Measurements from ENCODE around the gene MXI1. TPM values are rescaled to one million over a fixed set of nuclear protein-coding genes. Genes with fewer than 3 reads are reported as not detected.
A peak's percentile ranks its signal among the peaks of the same experiment; 100 is the strongest.

Gene MXI1
- total RNA-seq, 1 experiment from 2014 or later, result 11.0 TPM

- no peak for DNase-seq
- Mint-ChIP-seq H3K36me3 (ENCODE audit: insufficient read depth, unreplicated experiment) (peaks cover 22% of the 10 kb centered on the region), H3K9me3 (ENCODE audit: unreplicated experiment) (no peaks in the 10 kb centered on the region), H3K4me1 (ENCODE audit: low read depth, unreplicated experiment) (peaks cover 28% of the 10 kb centered on the region), H3K27me3 (ENCODE audit: insufficient read depth, unreplicated experiment) (no peaks in the 10 kb centered on the region), H3K27ac (ENCODE audit: unreplicated experiment) (peak overlapping the region; percentile 62), H3K4me3 (ENCODE audit: unreplicated experiment) (peak overlapping the region; percentile 86)
- CTCF ChIA-PET, result no interaction called here
- intact Hi-C loops (cut with micrococcal nuclease; ENCODE audit: unreplicated experiment), result loop anchor here (1.0 to 2.0 kb wide), 5 partner anchors 14 to 341 kb away; no protein-coding TSS in a partner anchor
- Histone ChIP-seq H3K4me1 (peaks cover 9% of the 10 kb centered on the region), H3K27me3 (replicated peaks; ENCODE audit: control insufficient read depth, insufficient read depth, low read length) (no peaks in the 10 kb centered on the region), H3K36me3 (ENCODE audit: control insufficient read depth, insufficient read depth, low read length) (peaks cover 1% of the 10 kb centered on the region; the same call in 1 of the 2 replicates), H3K4me3 (ENCODE audit: low read depth, low read length) (peak overlapping the region; percentile 98), H3K9me3 (no peaks in the 10 kb centered on the region)
- peak in 1 of 2 experiments; percentile 3 for TF ChIP-seq CTCF (IDR thresholded peaks at IDR 0.05; ENCODE audit: insufficient read depth in 1 of 2, low read depth in 1 of 2, low read length in 1 of 2, severe bottlenecking in 1 of 2, unreplicated experiment in 1 of 2)
- no TSS peak for BruUV-seq (replicated peaks)
- POLR2A ChIA-PET, result no interaction called here
Observed at GRCh38 chr10:110225441-110225755, 18.0 kb downstream of the MXI1 start.

- TF ChIP-seq CTCF (IDR thresholded peaks at IDR 0.05; ENCODE audit: insufficient read depth in 1 of 2, low read depth in 1 of 2, low read length in 1 of 2, severe bottlenecking in 1 of 2, unreplicated experiment in 1 of 2), result peak; percentile 60 to 81
- peak; percentile 93 to 95 for DNase-seq
- BruUV-seq (replicated peaks), result no TSS peak
- ChIA-PET CTCF (interaction anchor here (0.6 to 1.0 kb wide), 5 partner anchors 15 to 87 kb away, joined by 3 to 6 read pairs (median 4); no protein-coding TSS in a partner anchor), POLR2A (interaction anchor here (1.0 kb wide), 1 partner anchor 15 kb away, joined by 3 read pairs; no protein-coding TSS in a partner anchor)
- Histone ChIP-seq H3K9me3 (no peaks in the 10 kb centered on the region), H3K4me3 (ENCODE audit: low read depth, low read length) (peak overlapping the region; percentile 98), H3K4me1 (peaks cover 9% of the 10 kb centered on the region), H3K27me3 (replicated peaks; ENCODE audit: control insufficient read depth, insufficient read depth, low read length) (no peaks in the 10 kb centered on the region), H3K36me3 (ENCODE audit: control insufficient read depth, insufficient read depth, low read length) (peaks cover 1% of the 10 kb centered on the region; the same call in 1 of the 2 replicates)
- no peaks in the 10 kb centered on the region for H3K9me3 Mint-ChIP-seq (ENCODE audit: unreplicated experiment)
- peak overlapping the region; percentile 86 for H3K4me3 Mint-ChIP-seq (ENCODE audit: unreplicated experiment)
- H3K27ac Mint-ChIP-seq (ENCODE audit: unreplicated experiment), result peak overlapping the region; percentile 62
- intact Hi-C loops (cut with micrococcal nuclease; ENCODE audit: unreplicated experiment), result loop anchor here (1.0 to 2.0 kb wide), 6 partner anchors 15 to 341 kb away; partner anchors contain the start of gene ADD3
- H3K36me3 Mint-ChIP-seq (ENCODE audit: insufficient read depth, unreplicated experiment), result peaks cover 22% of the 10 kb centered on the region
- no peaks in the 10 kb centered on the region for H3K27me3 Mint-ChIP-seq (ENCODE audit: insufficient read depth, unreplicated experiment)
- H3K4me1 Mint-ChIP-seq (ENCODE audit: low read depth, unreplicated experiment), result peaks cover 28% of the 10 kb centered on the region
Observed at GRCh38 chr10:110225756-110226542, 18.5 kb downstream of the MXI1 start.

- CTCF ChIA-PET, result interaction anchor here (0.6 to 1.0 kb wide), 8 partner anchors 16 to 426 kb away, joined by 3 to 16 read pairs (median 4); no protein-coding TSS in a partner anchor
- H3K4me1 ChIP-seq, result peaks cover 5% of the 10 kb centered on the region; the same call in 1 of the 2 replicates
- H3K9me3 Mint-ChIP-seq (ENCODE audit: unreplicated experiment), result no peaks in the 10 kb centered on the region
- POLR2A ChIA-PET, result interaction anchor here (1.0 kb wide), 1 partner anchor 16 kb away, joined by 3 read pairs; no protein-coding TSS in a partner anchor
- H3K4me3 Mint-ChIP-seq (ENCODE audit: unreplicated experiment), result peak overlapping the region; percentile 86
- no peaks in the 10 kb centered on the region for H3K27me3 Mint-ChIP-seq (ENCODE audit: insufficient read depth, unreplicated experiment)
- BruUV-seq (replicated peaks), result no TSS peak
- H3K36me3 ChIP-seq (ENCODE audit: control insufficient read depth, insufficient read depth, low read length), result peaks cover 1% of the 10 kb centered on the region; the same call in 1 of the 2 replicates
- DNase-seq, result peak; percentile 89 to 94
- intact Hi-C loops (cut with micrococcal nuclease; ENCODE audit: unreplicated experiment), result loop anchor here (2.0 kb wide), 1 partner anchor 220 kb away; the partner anchor contains the start of gene ADD3
- H3K27me3 ChIP-seq (replicated peaks; ENCODE audit: control insufficient read depth, insufficient read depth, low read length), result no peaks in the 10 kb centered on the region
- H3K9me3 ChIP-seq, result no peaks in the 10 kb centered on the region
- H3K27ac Mint-ChIP-seq (ENCODE audit: unreplicated experiment), result peak overlapping the region; percentile 62
- H3K36me3 Mint-ChIP-seq (ENCODE audit: insufficient read depth, unreplicated experiment), result peaks cover 22% of the 10 kb centered on the region
- peaks cover 28% of the 10 kb centered on the region for H3K4me1 Mint-ChIP-seq (ENCODE audit: low read depth, unreplicated experiment)
- TF ChIP-seq CTCF (IDR thresholded peaks at IDR 0.05; ENCODE audit: insufficient read depth in 1 of 2, low read depth in 1 of 2, low read length in 1 of 2, severe bottlenecking in 1 of 2, unreplicated experiment in 1 of 2), result no peak
- H3K4me3 ChIP-seq (ENCODE audit: low read depth, low read length), result peak overlapping the region; percentile 98
Observed at GRCh38 chr10:110226543-110226925, 19.1 kb downstream of the MXI1 start.

All from Caco-2 (cell line).